Caco-2 (cell line): Measurements from ENCODE around the gene TTC21B. TPM values are rescaled to one million over a fixed set of nuclear protein-coding genes. Genes with fewer than 3 reads are reported as not detected.

ENCODE experiments used
- BruUV-seq: library from RNA; stranded (reverse); fragments of 400-500 nt; replicated peaks from 2 replicates; lab custom pipeline; 2021; lab: Mats Ljungman, UMichigan
- CTCF ChIA-PET: fragments of 300-600 bp; sonication (Branson Sonifier 250); formaldehyde crosslinking; loops from one replicate; lab custom pipeline; 2022; ENCODE audit warnings: antibody characterized with exemption; lab: Charles Lee
- POLR2A ChIA-PET: fragments of 300-600 bp; sonication (Branson Sonifier 250); formaldehyde crosslinking; loops from one replicate; lab custom pipeline; 2022; ENCODE audit warnings: antibody characterized with exemption; lab: Charles Lee
- DNase-seq, 2 experiments: peaks; one replicate each; pipeline versions ENCODE4 v3.0.0 to v3.0.0-alpha.2; 2020 to 2022
- H3K27me3 ChIP-seq: replicated peaks from 2 replicates; pipeline ENCODE4 v1.6.0; 2011; ENCODE audit warnings: low read length; ENCODE audit not compliant: control insufficient read depth, insufficient read depth
- H3K36me3 ChIP-seq: 2 replicates; pipeline ENCODE4 v1.5.1; 2011; ENCODE audit warnings: low read length; ENCODE audit not compliant: control insufficient read depth, insufficient read depth
- H3K4me1 ChIP-seq: fragments of 250-450 bp; sonication (Bioruptor Pico); 2 replicates; pipeline ENCODE4 v1.5.1; 2020; ENCODE audit warnings: mild to moderate bottlenecking
- H3K4me3 ChIP-seq: 2 replicates; pipeline ENCODE4 v1.5.1; 2011; ENCODE audit warnings: low read depth, mild to moderate bottlenecking, control low read depth, low read length
- H3K9me3 ChIP-seq: fragments of 250-450 bp; sonication (Bioruptor Pico); 2 replicates; pipeline ENCODE4 v1.5.1; 2020; ENCODE audit warnings: mild to moderate bottlenecking, moderate library complexity
- H3K27ac Mint-ChIP-seq: one replicate; pipeline ENCODE4 v1.8.0; 2022; ENCODE audit warnings: mixed read lengths; ENCODE audit not compliant: unreplicated experiment
- H3K27me3 Mint-ChIP-seq: one replicate; pipeline ENCODE4 v1.8.0; 2022; ENCODE audit warnings: mixed read lengths; ENCODE audit not compliant: insufficient read depth, unreplicated experiment
- H3K36me3 Mint-ChIP-seq: one replicate; pipeline ENCODE4 v1.8.0; 2022; ENCODE audit warnings: mild to moderate bottlenecking, mixed read lengths; ENCODE audit not compliant: insufficient read depth, unreplicated experiment
- H3K4me1 Mint-ChIP-seq: one replicate; pipeline ENCODE4 v1.8.0; 2022; ENCODE audit warnings: low read depth, mixed read lengths; ENCODE audit not compliant: unreplicated experiment
- H3K4me3 Mint-ChIP-seq: one replicate; pipeline ENCODE4 v1.8.0; 2022; ENCODE audit warnings: mild to moderate bottlenecking, moderate library complexity, mixed read lengths; ENCODE audit not compliant: unreplicated experiment
- H3K9me3 Mint-ChIP-seq: one replicate; pipeline ENCODE4 v1.8.0; 2022; ENCODE audit warnings: mixed read lengths; ENCODE audit not compliant: unreplicated experiment
- intact Hi-C: fragments of 100-400 bp; cut with micrococcal nuclease; formaldehyde crosslinking; loops from one replicate; pipeline ENCODE4 v1.10.0; 2022; ENCODE audit not compliant: unreplicated experiment
- total RNA-seq: library from RNA; stranded (reverse); gene quantifications from 2 replicates; pipeline ENCODE4 v1.2.3, GENCODE V29; 2022
- TF ChIP-seq, protein P1 (sequence below), 2 experiments: fragments of 200-600 bp in 1 of 2; IDR thresholded peaks; 1 replicate in 1 of 2; 2 replicates in 1 of 2; pipeline versions ENCODE4 v1.5.1 to v1.8.0; 2011 to 2022; ENCODE audit warnings: antibody characterized with exemption in 1 of 2, control low read depth in 1 of 2, inconsistent platforms in 1 of 2, low read depth in 1 of 2, low read length in 1 of 2, mild to moderate bottlenecking in 1 of 2, moderate library complexity in 1 of 2; ENCODE audit not compliant: insufficient read depth in 1 of 2, severe bottlenecking in 1 of 2, unreplicated experiment in 1 of 2

TTC21B gene
- total RNA-seq, 1 experiment from 2014 or later = 14.2 TPM

DNA sequence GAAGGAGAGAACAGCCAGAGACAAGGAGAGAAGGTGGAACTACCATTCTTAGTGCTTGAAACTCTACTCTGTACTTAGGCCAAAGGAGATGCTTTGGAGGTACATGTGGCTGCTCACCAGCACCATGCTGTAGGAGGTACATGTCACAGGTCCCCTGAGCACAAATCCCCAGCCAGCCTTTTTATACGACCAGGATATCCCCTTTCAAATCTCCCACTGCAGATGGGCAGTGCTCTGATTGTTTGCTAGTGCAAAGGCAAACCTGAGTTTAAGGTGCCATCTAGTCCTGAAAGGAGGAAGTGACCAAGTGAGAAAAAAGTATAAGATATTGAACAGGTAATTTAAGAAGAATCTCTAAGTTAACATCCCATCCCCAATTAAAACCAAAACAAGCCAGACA, 17.1 kb upstream of the TTC21B start:
- no peaks in the 10 kb centered on the region for H3K4me1 ChIP-seq
- H3K27me3 ChIP-seq = no peaks in the 10 kb centered on the region
- no peak overlapping the region for H3K27ac Mint-ChIP-seq
- peaks cover 2% of the 10 kb centered on the region for H3K27me3 Mint-ChIP-seq
- H3K4me3 ChIP-seq = no peak overlapping the region
- BruUV-seq = no TSS peak
- H3K9me3 ChIP-seq = no peaks in the 10 kb centered on the region
- DNase-seq = no peak
- POLR2A ChIA-PET = no interaction called here
- H3K4me1 Mint-ChIP-seq = peaks cover 7% of the 10 kb centered on the region
- no peak overlapping the region for H3K4me3 Mint-ChIP-seq
- H3K36me3 Mint-ChIP-seq = no peaks in the 10 kb centered on the region
- intact Hi-C loops = loop anchor here (1.0 kb wide), 1 partner anchor 16 kb away; no protein-coding TSS in a partner anchor
- no peaks in the 10 kb centered on the region for H3K9me3 Mint-ChIP-seq
- H3K36me3 ChIP-seq = no peaks in the 10 kb centered on the region
- TF ChIP-seq, protein P1, sequence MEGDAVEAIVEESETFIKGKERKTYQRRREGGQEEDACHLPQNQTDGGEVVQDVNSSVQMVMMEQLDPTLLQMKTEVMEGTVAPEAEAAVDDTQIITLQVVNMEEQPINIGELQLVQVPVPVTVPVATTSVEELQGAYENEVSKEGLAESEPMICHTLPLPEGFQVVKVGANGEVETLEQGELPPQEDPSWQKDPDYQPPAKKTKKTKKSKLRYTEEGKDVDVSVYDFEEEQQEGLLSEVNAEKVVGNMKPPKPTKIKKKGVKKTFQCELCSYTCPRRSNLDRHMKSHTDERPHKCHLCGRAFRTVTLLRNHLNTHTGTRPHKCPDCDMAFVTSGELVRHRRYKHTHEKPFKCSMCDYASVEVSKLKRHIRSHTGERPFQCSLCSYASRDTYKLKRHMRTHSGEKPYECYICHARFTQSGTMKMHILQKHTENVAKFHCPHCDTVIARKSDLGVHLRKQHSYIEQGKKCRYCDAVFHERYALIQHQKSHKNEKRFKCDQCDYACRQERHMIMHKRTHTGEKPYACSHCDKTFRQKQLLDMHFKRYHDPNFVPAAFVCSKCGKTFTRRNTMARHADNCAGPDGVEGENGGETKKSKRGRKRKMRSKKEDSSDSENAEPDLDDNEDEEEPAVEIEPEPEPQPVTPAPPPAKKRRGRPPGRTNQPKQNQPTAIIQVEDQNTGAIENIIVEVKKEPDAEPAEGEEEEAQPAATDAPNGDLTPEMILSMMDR (IDR thresholded peaks at IDR 0.05; ENCODE audit: insufficient read depth in 1 of 2, low read depth in 1 of 2, low read length in 1 of 2, severe bottlenecking in 1 of 2, unreplicated experiment in 1 of 2) = no peak
- CTCF ChIA-PET = interaction anchor here (1.1 kb wide), 1 partner anchor 17 kb away, joined by 3 read pairs; the partner anchor contains the start of gene TTC21B

DNA sequence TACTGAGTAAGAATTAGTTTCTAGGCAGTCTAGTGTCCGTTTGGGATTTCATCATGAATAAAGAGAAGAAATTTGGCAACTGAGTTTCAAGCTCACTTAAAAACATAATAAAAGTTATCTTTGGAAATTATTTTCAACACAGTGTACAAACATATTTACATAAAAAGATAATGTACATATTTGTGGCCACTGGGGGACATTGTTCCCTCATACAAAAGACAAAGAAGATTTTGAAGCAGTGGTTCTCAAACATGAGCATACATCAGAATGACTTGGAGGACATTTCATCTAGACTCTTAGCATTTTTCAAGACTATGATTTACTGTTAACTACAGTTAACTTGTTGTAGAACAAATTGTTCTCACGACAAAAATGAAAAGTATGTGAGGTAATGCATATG, 15.7 kb upstream of the TTC21B start:
- no peaks in the 10 kb centered on the region for H3K4me1 ChIP-seq
- intact Hi-C loops = loop anchor here (2.0 kb wide), 1 partner anchor 154 kb away; no protein-coding TSS in a partner anchor
- no peak overlapping the region for H3K4me3 ChIP-seq
- no peaks in the 10 kb centered on the region for H3K9me3 ChIP-seq
- no TSS peak for BruUV-seq
- H3K4me1 Mint-ChIP-seq = peaks cover 7% of the 10 kb centered on the region
- H3K27me3 ChIP-seq = no peaks in the 10 kb centered on the region
- no peaks in the 10 kb centered on the region for H3K9me3 Mint-ChIP-seq
- H3K4me3 Mint-ChIP-seq = no peak overlapping the region
- no peak for DNase-seq
- no peak overlapping the region for H3K27ac Mint-ChIP-seq
- H3K36me3 Mint-ChIP-seq = no peaks in the 10 kb centered on the region
- peaks cover 12% of the 10 kb centered on the region for H3K27me3 Mint-ChIP-seq
- no peaks in the 10 kb centered on the region for H3K36me3 ChIP-seq
- POLR2A ChIA-PET = no interaction called here
- TF ChIP-seq, protein P1 (IDR thresholded peaks at IDR 0.05; ENCODE audit: insufficient read depth in 1 of 2, low read depth in 1 of 2, low read length in 1 of 2, severe bottlenecking in 1 of 2, unreplicated experiment in 1 of 2) = no peak
- CTCF ChIA-PET = no interaction called here

DNA sequence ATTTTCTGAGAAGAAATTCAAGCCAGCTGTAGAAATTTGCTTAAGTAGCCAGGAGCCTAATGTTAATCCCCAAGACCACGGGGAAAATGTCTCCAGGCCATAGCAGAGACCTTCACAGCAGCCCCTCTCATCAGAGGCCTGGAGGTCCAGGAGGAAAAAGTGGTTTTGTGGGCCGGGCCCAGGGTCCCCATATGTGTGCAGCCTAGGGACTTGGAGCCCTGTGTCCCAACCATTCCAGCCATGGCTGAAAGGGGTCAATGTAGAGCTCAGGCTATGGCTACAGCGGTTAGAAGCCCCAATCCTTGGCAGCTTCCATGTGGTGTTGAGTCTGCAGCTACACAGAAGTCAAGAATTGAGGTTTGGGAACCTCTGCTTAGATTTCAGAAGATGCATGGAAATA, 14.2 kb upstream of the TTC21B start:
- DNase-seq = no peak
- Mint-ChIP-seq H3K36me3 (no peaks in the 10 kb centered on the region), H3K4me3 (no peak overlapping the region), H3K27me3 (peaks cover 16% of the 10 kb centered on the region), H3K9me3 (no peaks in the 10 kb centered on the region), H3K4me1 (peaks cover 2% of the 10 kb centered on the region), H3K27ac (no peak overlapping the region)
- H3K9me3 ChIP-seq = no peaks in the 10 kb centered on the region
- BruUV-seq = no TSS peak
- POLR2A ChIA-PET = no interaction called here
- no peak overlapping the region for H3K4me3 ChIP-seq
- CTCF ChIA-PET = no interaction called here
- no peaks in the 10 kb centered on the region for H3K36me3 ChIP-seq
- TF ChIP-seq, protein P1 (IDR thresholded peaks at IDR 0.05; ENCODE audit: insufficient read depth in 1 of 2, low read depth in 1 of 2, low read length in 1 of 2, severe bottlenecking in 1 of 2, unreplicated experiment in 1 of 2) = no peak
- H3K27me3 ChIP-seq = no peaks in the 10 kb centered on the region
- no peaks in the 10 kb centered on the region for H3K4me1 ChIP-seq
- intact Hi-C loops = loop anchor here (2.0 kb wide), 1 partner anchor 155 kb away; no protein-coding TSS in a partner anchor
